ENCODE data around the gene ZNF804B. TPM values are rescaled to one million over a fixed set of nuclear protein-coding genes. Genes with fewer than 3 reads are reported as not detected.
A peak's percentile ranks its signal among the peaks of the same experiment; 100 is the strongest.

Gene ZNF804B
- total and polyA plus RNA-seq, 2 of the 4 experiments (the other 2 are of a cell fraction): not detected

- TF ChIP-seq BHLHE40 (IDR thresholded peaks at IDR 0.05; ENCODE audit: low read depth, low read length) (no peak), MAZ (IDR thresholded peaks at IDR 0.05; ENCODE audit: borderline replicate concordance, low read depth, low read length) (no peak), CHD1 (IDR thresholded peaks at IDR 0.05; ENCODE audit: low read depth, low read length) (no peak), CEBPB (IDR thresholded peaks at IDR 0.05; ENCODE audit: low read depth, low read length) (peak; percentile 47; the same call in 1 of the 2 replicates)
- Histone ChIP-seq H4K5ac (ENCODE audit: low read depth, low read length) (no peak overlapping the region), H3K4me2 (ENCODE audit: low read depth, low read length) (no peak overlapping the region), H2BK5ac (ENCODE audit: low read depth, low read length, poor library complexity, severe bottlenecking) (no peak overlapping the region), H3K79me1 (ENCODE audit: low read depth in 1 of 2, low read length in 2 of 2) (no peaks in the 10 kb centered on the region), H3K9me1 (ENCODE audit: insufficient read depth, low read length) (no peaks in the 10 kb centered on the region), H2BK20ac (ENCODE audit: low read depth, low read length) (no peak overlapping the region), H2AK9ac (replicated peaks; ENCODE audit: low read depth, low read length, poor library complexity) (no peak overlapping the region), H2AK5ac (ENCODE audit: low read depth, low read length) (no peak overlapping the region), H2BK120ac (ENCODE audit: low read depth, low read length) (no peak overlapping the region), H3K18ac (ENCODE audit: low read depth, low read length) (no peak overlapping the region), H2BK15ac (ENCODE audit: low read depth, low read length) (no peak overlapping the region), H3K4me3 (ENCODE audit: insufficient read depth, low read depth, low read length) (no peak overlapping the region), H3K9ac (ENCODE audit: low read depth, low read length) (no peak overlapping the region), H2AFZ (replicated peaks; ENCODE audit: low read length, poor library complexity) (no peak overlapping the region), H3K4ac (ENCODE audit: low read depth, low read length) (no peak overlapping the region), H3K9me3 (ENCODE audit: control insufficient read depth, insufficient read depth, low read length) (no peaks in the 10 kb centered on the region), H4K8ac (ENCODE audit: low read depth in 2 of 2, low read length in 2 of 2) (no peak overlapping the region), H3K56ac (ENCODE audit: extremely low read depth, insufficient read depth, low read length) (no peak overlapping the region), H3K27ac (ENCODE audit: insufficient read depth, low read length) (no peak overlapping the region), H3K23ac (ENCODE audit: low read depth, low read length) (no peak overlapping the region), H3K14ac (replicated peaks; ENCODE audit: low read depth, low read length) (no peak overlapping the region), H4K91ac (ENCODE audit: insufficient read depth, low read depth, low read length) (no peak overlapping the region), H3K4me1 (ENCODE audit: control insufficient read depth, insufficient read depth, low read length) (no peaks in the 10 kb centered on the region), H4K20me1 (ENCODE audit: insufficient read depth, low read length) (no peaks in the 10 kb centered on the region), H3K36me3 (ENCODE audit: control insufficient read depth, insufficient read depth, low read length) (no peaks in the 10 kb centered on the region), H3K27me3 (ENCODE audit: control insufficient read depth, insufficient read depth, low read length) (no peaks in the 10 kb centered on the region)
- no TSS peak for BruUV-seq (replicated peaks)
- POLR2A ChIA-PET (ENCODE audit: unreplicated experiment): no interaction called here
- in situ Hi-C loops (cut with MboI; ENCODE audit: low sequenced_read_pairs) (no loop called here), intact Hi-C loops (cut with micrococcal nuclease) (no loop called here), dilution Hi-C loops (cut with HindIII; ENCODE audit: low sequenced_read_pairs, unreplicated experiment) (no loop called here)
- no peak for ATAC-seq (ENCODE audit: low read depth)
- DNase-seq: no peak
- WGBS, 2 experiments (ENCODE audit: extremely low coverage in 2 of 2, insufficient read length in 1 of 2): no CpG with 5 or more reads among the region's 3 CpGs
- CTCF ChIA-PET: no interaction called here
These were observed 129.2 kb downstream of the ZNF804B start for GRCh38 chr7:88888684-88889083.
